Osteocyte (in vitro differentiated cells): ENCODE measurements around the gene PHIP. TPM values are rescaled to one million over a fixed set of nuclear protein-coding genes. Genes with fewer than 3 reads are reported as not detected.
"Not testable (repeated sequence)": the region's sequence is repeated elsewhere in the genome, so short reads cannot be mapped to it uniquely, and the experiment has no call there.

Source experiments
- DNase-seq: peaks from one replicate; pipeline ENCODE4 v3.0.0; 2021; ENCODE audit warnings: mixed read lengths; ENCODE audit not compliant: unreplicated experiment; ENCODE audit errors: extremely low spot score
- H3K27ac Mint-ChIP-seq: one replicate; pipeline ENCODE4 v1.8.0; 2021; ENCODE audit warnings: mild to moderate bottlenecking, mixed read lengths; ENCODE audit not compliant: unreplicated experiment
- H3K27me3 Mint-ChIP-seq: one replicate; pipeline ENCODE4 v1.8.0; 2021; ENCODE audit warnings: mixed read lengths; ENCODE audit not compliant: unreplicated experiment
- H3K36me3 Mint-ChIP-seq: one replicate; pipeline ENCODE4 v1.8.0; 2021; ENCODE audit warnings: mixed read lengths; ENCODE audit not compliant: unreplicated experiment
- H3K4me1 Mint-ChIP-seq: one replicate; pipeline ENCODE4 v1.8.0; 2021; ENCODE audit warnings: mixed read lengths; ENCODE audit not compliant: unreplicated experiment
- H3K4me3 Mint-ChIP-seq: one replicate; pipeline ENCODE4 v1.8.0; 2021; ENCODE audit warnings: mild to moderate bottlenecking, moderate library complexity, mixed read lengths; ENCODE audit not compliant: unreplicated experiment
- H3K9me3 Mint-ChIP-seq: one replicate; pipeline ENCODE4 v1.8.0; 2021; ENCODE audit warnings: mixed read lengths; ENCODE audit not compliant: unreplicated experiment
- CTCF ChIP-seq: fragments of 200-600 bp; sonication (generic); IDR thresholded peaks from 2 replicates; pipeline ENCODE4 v1.5.0; 2021; ENCODE audit warnings: antibody characterized with exemption, mild to moderate bottlenecking, moderate library complexity
- total RNA-seq: library from RNA; stranded (reverse); gene quantifications from 2 replicates; pipeline ENCODE4 v1.2.1, GENCODE V29; 2021

The PHIP gene
- total RNA-seq, 1 donor from 2014 or later, result 22.1 TPM

GRCh38 chr6:79111549-79111948, 33.5 kb upstream of the PHIP start:
- H3K4me1 Mint-ChIP-seq, result no peaks in the 10 kb centered on the region
- H3K27me3 Mint-ChIP-seq, result peaks cover 18% of the 10 kb centered on the region
- TF ChIP-seq CTCF, result no peak
- H3K27ac Mint-ChIP-seq, result no peak overlapping the region
- no peak for DNase-seq
- H3K36me3 Mint-ChIP-seq, result no peaks in the 10 kb centered on the region
- no peaks in the 10 kb centered on the region for H3K9me3 Mint-ChIP-seq
- no peak overlapping the region for H3K4me3 Mint-ChIP-seq

- Mint-ChIP-seq H3K4me1 (no peaks in the 10 kb centered on the region), H3K9me3 (no peaks in the 10 kb centered on the region), H3K4me3 (no peak overlapping the region), H3K27ac (no peak overlapping the region), H3K27me3 (peaks cover 46% of the 10 kb centered on the region), H3K36me3 (no peaks in the 10 kb centered on the region)
- DNase-seq, result no peak
- TF ChIP-seq CTCF, result no peak
Measured at GRCh38 chr6:79101164-79101563, 23.1 kb upstream of the PHIP start.

GRCh38 chr6:79100304-79100703, 22.2 kb upstream of the PHIP start:
- Mint-ChIP-seq H3K36me3 (no peaks in the 10 kb centered on the region), H3K4me3 (no peak overlapping the region), H3K9me3 (no peaks in the 10 kb centered on the region), H3K27me3 (peaks cover 43% of the 10 kb centered on the region), H3K27ac (no peak overlapping the region), H3K4me1 (no peaks in the 10 kb centered on the region)
- DNase-seq, result no peak
- no peak for TF ChIP-seq CTCF

- peaks cover 44% of the 10 kb centered on the region for H3K27me3 Mint-ChIP-seq
- H3K9me3 Mint-ChIP-seq, result no peaks in the 10 kb centered on the region
- H3K27ac Mint-ChIP-seq, result no peak overlapping the region
- no peak for TF ChIP-seq CTCF
- DNase-seq, result no peak
- H3K36me3 Mint-ChIP-seq, result no peaks in the 10 kb centered on the region
- no peak overlapping the region for H3K4me3 Mint-ChIP-seq
- H3K4me1 Mint-ChIP-seq, result no peaks in the 10 kb centered on the region
Measured at GRCh38 chr6:79094938-79095337, 16.9 kb upstream of the PHIP start.

GRCh38 chr6:79091801-79092200, 13.7 kb upstream of the PHIP start:
- H3K27me3 Mint-ChIP-seq, result peaks cover 55% of the 10 kb centered on the region
- H3K9me3 Mint-ChIP-seq, DNase-seq, H3K4me1 Mint-ChIP-seq, H3K27ac Mint-ChIP-seq, H3K36me3 Mint-ChIP-seq, H3K4me3 Mint-ChIP-seq: not testable (repeated sequence)
